ENCODE measurements around the gene TBX6. TPM values are rescaled to one million over a fixed set of nuclear protein-coding genes. Genes with fewer than 3 reads are reported as not detected.

TBX6 gene
- total and polyA plus RNA-seq, 2 of the 4 experiments (the other 2 are of a cell fraction), result 0.10 TPM; not detected in 1

- POLR2A ChIA-PET (ENCODE audit: unreplicated experiment), result no interaction called here
- 100% methylated on average over 2 of the region's 15 CpGs; no CpG with 5 or more reads in 1 of the 2 experiments for WGBS, 2 experiments (ENCODE audit: extremely low coverage in 2 of 2, insufficient read length in 1 of 2)
- no peaks in the 10 kb centered on the region for H3K9me3 ChIP-seq (ENCODE audit: control insufficient read depth, insufficient read depth, low read length)
- no peak overlapping the region for H4K5ac ChIP-seq (ENCODE audit: low read depth, low read length)
- H2AFZ ChIP-seq (replicated peaks; ENCODE audit: low read length, poor library complexity), result no peak overlapping the region
- H3K4me1 ChIP-seq (ENCODE audit: control insufficient read depth, insufficient read depth, low read length), result no peaks in the 10 kb centered on the region
- H2AK5ac ChIP-seq (ENCODE audit: low read depth, low read length), result no peak overlapping the region
- no TSS peak for BruUV-seq (replicated peaks)
- no peak overlapping the region for H2BK120ac ChIP-seq (ENCODE audit: low read depth, low read length)
- no peaks in the 10 kb centered on the region for H4K20me1 ChIP-seq (ENCODE audit: insufficient read depth, low read length)
- H3K9ac ChIP-seq (ENCODE audit: low read depth, low read length), result no peak overlapping the region
- no peak overlapping the region for H3K23ac ChIP-seq (ENCODE audit: low read depth, low read length)
- TF ChIP-seq POLR2A (IDR thresholded peaks at IDR 0.05; ENCODE audit: low read depth, low read length), result no peak
- TF ChIP-seq RAD21 (IDR thresholded peaks at IDR 0.05; ENCODE audit: low read length), result no peak
- no peak for TF ChIP-seq ELK1 (IDR thresholded peaks at IDR 0.05; ENCODE audit: borderline replicate concordance, low read depth, low read length)
- no peak for TF ChIP-seq MXI1 (IDR thresholded peaks at IDR 0.05; ENCODE audit: borderline replicate concordance, low read depth, low read length)
- no peak for TF ChIP-seq MAZ (IDR thresholded peaks at IDR 0.05; ENCODE audit: borderline replicate concordance, low read depth, low read length)
- TF ChIP-seq RFX5 (IDR thresholded peaks at IDR 0.05; ENCODE audit: low read depth, low read length), result no peak
- no peak for TF ChIP-seq BHLHE40 (IDR thresholded peaks at IDR 0.05; ENCODE audit: low read depth, low read length)
- no peak for TF ChIP-seq USF2 (IDR thresholded peaks at IDR 0.05; ENCODE audit: low read depth, low read length)
- TF ChIP-seq CTCF (conservative IDR thresholded peaks at IDR 0.05; ENCODE audit: low read depth, low read length), result no peak
- no peak for TF ChIP-seq MAFK (IDR thresholded peaks at IDR 0.05; ENCODE audit: low read depth, low read length)
- no peak overlapping the region for H3K4me3 ChIP-seq (ENCODE audit: insufficient read depth, low read depth, low read length)
- no peak overlapping the region for H3K27ac ChIP-seq (ENCODE audit: insufficient read depth, low read length)
- in situ Hi-C loops (cut with MboI; ENCODE audit: low sequenced_read_pairs) (no loop called here), intact Hi-C loops (cut with micrococcal nuclease) (no loop called here), dilution Hi-C loops (cut with HindIII; ENCODE audit: low sequenced_read_pairs, unreplicated experiment) (no loop called here)
- H3K79me1 ChIP-seq (ENCODE audit: low read depth in 1 of 2, low read length in 2 of 2), result no peaks in the 10 kb centered on the region; a peak in 1 of 4 replicates
- no peak overlapping the region for H2BK15ac ChIP-seq (ENCODE audit: low read depth, low read length)
- H2AK9ac ChIP-seq (replicated peaks; ENCODE audit: low read depth, low read length, poor library complexity), result no peak overlapping the region
- H3K18ac ChIP-seq (ENCODE audit: low read depth, low read length), result no peak overlapping the region
- no peak overlapping the region for H3K4me2 ChIP-seq (ENCODE audit: low read depth, low read length)
- no peak overlapping the region for H4K91ac ChIP-seq (ENCODE audit: insufficient read depth, low read depth, low read length)
- H3K4ac ChIP-seq (ENCODE audit: low read depth, low read length), result no peak overlapping the region
- no peak for DNase-seq
- H3K14ac ChIP-seq (replicated peaks; ENCODE audit: low read depth, low read length), result no peak overlapping the region
- no peak overlapping the region for H4K8ac ChIP-seq (ENCODE audit: low read depth in 2 of 2, low read length in 2 of 2)
- no peaks in the 10 kb centered on the region for H3K9me1 ChIP-seq (ENCODE audit: insufficient read depth, low read length)
- H3K56ac ChIP-seq (ENCODE audit: extremely low read depth, insufficient read depth, low read length), result no peak overlapping the region
- CTCF ChIA-PET, result no interaction called here
- no peak for ATAC-seq (ENCODE audit: low read depth)
- H2BK20ac ChIP-seq (ENCODE audit: low read depth, low read length), result no peak overlapping the region
- H2BK5ac ChIP-seq (ENCODE audit: low read depth, low read length, poor library complexity, severe bottlenecking), result no peak overlapping the region
- no peaks in the 10 kb centered on the region for H3K27me3 ChIP-seq (ENCODE audit: control insufficient read depth, insufficient read depth, low read length)
- peaks cover 40% of the 10 kb centered on the region for H3K36me3 ChIP-seq (ENCODE audit: control insufficient read depth, insufficient read depth, low read length)
Observed at GRCh38 chr16:30108059-30108850, 16.5 kb upstream of the TBX6 start.
